K562 (cell line): ENCODE data around the gene INTS1. TPM values are rescaled to one million over a fixed set of nuclear protein-coding genes. Genes with fewer than 3 reads are reported as not detected.

Experiments
- ASH1L ChIP-seq: fragments of 450-650 bp; IDR thresholded peaks from 2 replicates; pipeline ENCODE4 v1.6.1; 2018; ENCODE audit warnings: borderline replicate concordance, mild to moderate bottlenecking, low read depth; ENCODE audit not compliant: partially characterized antibody
- DPF2 ChIP-seq: fragments of 450-650 bp; IDR thresholded peaks from 2 replicates; pipeline ENCODE4 v1.6.1; 2016
- ILF3 ChIP-seq: fragments of 450-650 bp; IDR thresholded peaks from 2 replicates; pipeline ENCODE4 v1.6.1; 2018; ENCODE audit warnings: antibody characterized with exemption, mild to moderate bottlenecking, moderate library complexity, borderline replicate concordance
- JUND ChIP-seq, 2 experiments: IDR thresholded peaks; 2 replicates in 1 of 2; 3 replicates in 1 of 2; pipeline ENCODE4 v1.6.1; 2011; ENCODE audit warnings: borderline replicate concordance in 2 of 2, low read depth in 2 of 2, low read length in 2 of 2, improper control_type of control experiment in 1 of 2, missing biosample characterization in 1 of 2, missing genetic modification characterization in 1 of 2, missing genetic modification reagents in 1 of 2
- KAT2B ChIP-seq: IDR thresholded peaks from one replicate; pipeline ENCODE4 v1.6.1; 2012; ENCODE audit warnings: low read depth, mild to moderate bottlenecking, control low read depth, inconsistent platforms, low read length, moderate library complexity
- L3MBTL2 ChIP-seq: fragments of 450-650 bp; IDR thresholded peaks from 2 replicates; pipeline ENCODE4 v1.6.1; 2016; ENCODE audit warnings: mild to moderate bottlenecking, moderate library complexity
- MCM7 ChIP-seq, 2 experiments: fragments of 450-650 bp; IDR thresholded peaks; 2 replicates each; pipeline ENCODE4 v1.6.1; 2016 to 2018
- NFE2 ChIP-seq: IDR thresholded peaks from 2 replicates; pipeline ENCODE4 v1.6.1; 2014; ENCODE audit warnings: antibody characterized with exemption, low read depth
- NFE2L1 ChIP-seq: fragments of 450-650 bp; IDR thresholded peaks from 2 replicates; pipeline ENCODE4 v1.6.1; 2016; ENCODE audit warnings: missing genetic modification characterization, low read depth, mild to moderate bottlenecking, missing compliant biosample characterization, moderate library complexity, borderline replicate concordance
- POU5F1 ChIP-seq: fragments of 150-350 bp; IDR thresholded peaks from 2 replicates; pipeline ENCODE4 v1.6.1; 2014; ENCODE audit warnings: borderline replicate concordance, low read length, low read depth, mild to moderate bottlenecking; ENCODE audit not compliant: partially characterized antibody
- RBM14 ChIP-seq: fragments of 200-400 bp; formaldehyde crosslinking; IDR thresholded peaks from 2 replicates; pipeline ENCODE4 v1.6.1; 2018; ENCODE audit warnings: low read depth, mild to moderate bottlenecking, low read length, moderate library complexity, borderline replicate concordance; ENCODE audit not compliant: insufficient read depth
- SLC30A9 ChIP-seq: fragments of 250-450 bp; sonication (Bioruptor Pico); IDR thresholded peaks from 2 replicates; pipeline ENCODE4 v1.8.0; 2022; ENCODE audit warnings: mild to moderate bottlenecking, moderate library complexity
- SMARCE1 ChIP-seq: fragments of 450-650 bp; IDR thresholded peaks from 2 replicates; pipeline ENCODE4 v1.7.1; 2016; ENCODE audit warnings: mild to moderate bottlenecking
- ZNF592 ChIP-seq: fragments of 450-650 bp; IDR thresholded peaks from 2 replicates; pipeline ENCODE4 v1.6.1; 2017; ENCODE audit warnings: antibody characterized with exemption, mild to moderate bottlenecking
- polyA plus RNA-seq, 8 experiments: library from polyadenylated mRNA; depleted of rRNA in 4 of 8; stranded (reverse) in 5 of 8; unstranded in 3 of 8; fragments of >200 nt; fragmentation: Nextera tagmentation in 2 of 8; fragmentation: Illumina TruSeq in 1 of 8; extraction: Ambion mirVana in 2 of 8; extraction: Trizol in 1 of 8; gene quantifications; 2 replicates each; pipeline versions ENCODE4 v1.2.1 to v1.2.3, GENCODE V29; 2011 to 2014; ENCODE audit warnings: inconsistent platforms in 1 of 8, missing spikeins in 1 of 8
- total RNA-seq, 7 experiments: library from RNA; depleted of rRNA in 6 of 7; stranded (reverse); fragments of >200 nt in 6 of 7; fragmentation: Illumina TruSeq in 2 of 7; extraction: Trizol in 2 of 7; gene quantifications; 2 replicates each; pipeline versions ENCODE4 v1.2.1 to v1.2.3, GENCODE V29; 2011 to 2021; ENCODE audit warnings: low replicate concordance in 1 of 7
- TF ChIP-seq, protein P1 (sequence below): fragments of 250-450 bp; sonication (Bioruptor Pico); IDR thresholded peaks from 2 replicates; pipeline ENCODE4 v1.8.0; 2021; ENCODE audit warnings: moderate library complexity, mild to moderate bottlenecking, inconsistent platforms

INTS1 gene
- total and polyA plus RNA-seq, 9 of the 15 experiments (the other 6 are each of a cell fraction or from before 2014, with no cell fraction given), result 0.34 to 119 (median 18.5) TPM

DNA sequence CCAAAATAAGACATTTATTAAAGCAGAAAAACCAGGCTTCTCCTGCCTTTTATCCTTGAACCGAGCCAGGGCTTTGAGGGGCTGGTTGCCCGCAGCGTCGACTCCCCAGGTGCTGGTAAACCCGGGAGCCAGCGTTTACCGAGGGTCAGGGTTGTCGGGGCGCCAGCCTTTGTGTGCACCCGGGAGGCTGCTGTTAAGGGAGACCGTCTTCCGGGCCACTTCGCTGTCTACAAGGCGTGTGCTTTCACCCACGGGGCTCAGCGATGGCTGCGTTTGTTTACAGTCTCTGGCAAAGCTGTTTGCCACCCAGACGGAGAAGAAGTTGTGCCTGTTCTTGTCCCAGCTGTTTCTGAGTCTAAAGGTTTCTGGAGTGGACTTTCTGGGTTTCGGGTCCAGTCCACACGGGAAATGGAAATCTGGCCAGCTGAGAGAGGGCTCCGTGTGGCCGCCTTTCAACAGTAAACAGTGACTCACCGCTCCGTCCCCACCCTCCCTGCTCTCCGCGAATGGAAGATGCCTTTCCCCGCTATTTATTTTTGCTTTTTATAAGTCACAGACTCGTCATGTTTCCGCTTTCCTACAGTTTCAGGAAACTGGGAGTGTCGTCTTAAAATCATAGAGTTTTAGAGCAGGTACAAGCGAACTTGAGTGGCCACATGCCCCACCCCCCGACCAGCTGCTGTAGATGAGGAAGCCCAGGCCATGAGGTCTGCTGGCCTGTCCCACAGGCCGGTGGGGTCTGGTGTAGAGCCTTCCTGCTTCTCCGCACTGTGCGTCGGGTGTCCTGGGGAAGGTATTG lies 28.5 kb upstream of the INTS1 start (continued):
- TF ChIP-seq ZNF592, result no peak
- TF ChIP-seq SMARCE1, result peak; percentile 83
- TF ChIP-seq, protein P1, sequence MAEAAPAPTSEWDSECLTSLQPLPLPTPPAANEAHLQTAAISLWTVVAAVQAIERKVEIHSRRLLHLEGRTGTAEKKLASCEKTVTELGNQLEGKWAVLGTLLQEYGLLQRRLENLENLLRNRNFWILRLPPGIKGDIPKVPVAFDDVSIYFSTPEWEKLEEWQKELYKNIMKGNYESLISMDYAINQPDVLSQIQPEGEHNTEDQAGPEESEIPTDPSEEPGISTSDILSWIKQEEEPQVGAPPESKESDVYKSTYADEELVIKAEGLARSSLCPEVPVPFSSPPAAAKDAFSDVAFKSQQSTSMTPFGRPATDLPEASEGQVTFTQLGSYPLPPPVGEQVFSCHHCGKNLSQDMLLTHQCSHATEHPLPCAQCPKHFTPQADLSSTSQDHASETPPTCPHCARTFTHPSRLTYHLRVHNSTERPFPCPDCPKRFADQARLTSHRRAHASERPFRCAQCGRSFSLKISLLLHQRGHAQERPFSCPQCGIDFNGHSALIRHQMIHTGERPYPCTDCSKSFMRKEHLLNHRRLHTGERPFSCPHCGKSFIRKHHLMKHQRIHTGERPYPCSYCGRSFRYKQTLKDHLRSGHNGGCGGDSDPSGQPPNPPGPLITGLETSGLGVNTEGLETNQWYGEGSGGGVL (CRISPR knock-in tag), result no peak
- TF ChIP-seq POU5F1, result no peak
- peak; percentile 95 for TF ChIP-seq JUND (IDR thresholded peaks at IDR 0.05; ENCODE audit: borderline replicate concordance, low read depth, low read length)
- TF ChIP-seq JUND (tag; IDR thresholded peaks at IDR 0.05; ENCODE audit: borderline replicate concordance, low read depth, low read length), result peak; percentile 92
- peak; percentile 81 for TF ChIP-seq DPF2
- peak; percentile 59 for TF ChIP-seq L3MBTL2
- no peak for TF ChIP-seq MCM7 (IDR thresholded peaks at IDR 0.05)
- TF ChIP-seq RBM14, result no peak
- TF ChIP-seq ASH1L, result no peak
- TF ChIP-seq SLC30A9 (CRISPR knock-in tag), result no peak
- no peak for TF ChIP-seq NFE2
- TF ChIP-seq ILF3, result no peak
- no peak for TF ChIP-seq KAT2B
- TF ChIP-seq NFE2L1 (tag), result no peak
